Measurements from ENCODE around the gene EPHA6.

DNA sequence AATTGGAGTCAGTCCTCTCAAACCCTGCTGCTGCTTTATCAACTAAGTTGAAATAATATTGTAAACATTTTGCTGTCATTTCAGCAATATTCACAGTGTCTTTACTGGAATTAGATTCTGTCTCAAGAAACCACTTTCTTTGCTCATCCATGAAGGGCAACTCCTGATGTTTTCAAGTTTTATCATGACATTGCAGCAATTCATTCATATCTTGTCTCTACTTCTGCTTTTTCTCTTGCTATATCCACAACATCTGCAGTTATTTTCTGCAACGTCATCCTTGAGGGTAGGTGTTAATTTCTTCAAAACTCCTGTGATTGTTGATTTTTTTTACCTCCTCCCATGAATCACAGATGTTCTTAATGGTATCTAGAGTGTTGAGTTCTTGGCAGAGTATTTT is 181.6 kb downstream of the EPHA6 start:
- TF ChIP-seq, protein P1, sequence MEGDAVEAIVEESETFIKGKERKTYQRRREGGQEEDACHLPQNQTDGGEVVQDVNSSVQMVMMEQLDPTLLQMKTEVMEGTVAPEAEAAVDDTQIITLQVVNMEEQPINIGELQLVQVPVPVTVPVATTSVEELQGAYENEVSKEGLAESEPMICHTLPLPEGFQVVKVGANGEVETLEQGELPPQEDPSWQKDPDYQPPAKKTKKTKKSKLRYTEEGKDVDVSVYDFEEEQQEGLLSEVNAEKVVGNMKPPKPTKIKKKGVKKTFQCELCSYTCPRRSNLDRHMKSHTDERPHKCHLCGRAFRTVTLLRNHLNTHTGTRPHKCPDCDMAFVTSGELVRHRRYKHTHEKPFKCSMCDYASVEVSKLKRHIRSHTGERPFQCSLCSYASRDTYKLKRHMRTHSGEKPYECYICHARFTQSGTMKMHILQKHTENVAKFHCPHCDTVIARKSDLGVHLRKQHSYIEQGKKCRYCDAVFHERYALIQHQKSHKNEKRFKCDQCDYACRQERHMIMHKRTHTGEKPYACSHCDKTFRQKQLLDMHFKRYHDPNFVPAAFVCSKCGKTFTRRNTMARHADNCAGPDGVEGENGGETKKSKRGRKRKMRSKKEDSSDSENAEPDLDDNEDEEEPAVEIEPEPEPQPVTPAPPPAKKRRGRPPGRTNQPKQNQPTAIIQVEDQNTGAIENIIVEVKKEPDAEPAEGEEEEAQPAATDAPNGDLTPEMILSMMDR (IDR thresholded peaks at IDR 0.05; ENCODE audit: low read length), result no peak
- TF ChIP-seq EZH2 (IDR thresholded peaks at IDR 0.05; ENCODE audit: borderline replicate concordance, low read length), result no peak

All from OCI-LY1 (cell line).